Fibroblast of mammary gland (primary cell): ENCODE measurements around the gene FBP1.
"Not testable (repeated sequence)": the region's sequence is repeated elsewhere in the genome, so short reads cannot be mapped to it uniquely, and the experiment has no call there.

ENCODE experiments used
- DNase-seq: peaks from one replicate; pipeline ENCODE4 v3.0.0-alpha.2; 2010; ENCODE audit warnings: low read depth
- H3K4me3 ChIP-seq: 2 replicates; pipeline ENCODE4 v1.5.1; 2011; ENCODE audit warnings: low read depth, mild to moderate bottlenecking, low read length, moderate library complexity; ENCODE audit not compliant: control insufficient read depth
- CTCF ChIP-seq: conservative IDR thresholded peaks from 2 replicates; pipeline ENCODE4 v1.5.1; 2011; ENCODE audit warnings: low read depth, low read length, inconsistent platforms; ENCODE audit not compliant: control insufficient read depth, insufficient read depth

FBP1 gene

GRCh38 chr9:94593459-94594345 lies 45.6 kb downstream of the FBP1 start, which contains the start of gene FBP2:
Gene FBP2 (minus strand): TSS chr9:94593824. CDS start chr9:94593726, 98 bp downstream.
- H3K4me3 ChIP-seq, result no peak within 1 kb of the TSS
- no peak for DNase-seq
- TF ChIP-seq CTCF, result no peak

GRCh38 chr9:94592683-94593082 lies 46.6 kb downstream of the FBP1 start:
- not testable (repeated sequence) for DNase-seq

GRCh38 chr9:94591876-94592275 lies 47.4 kb downstream of the FBP1 start:
- no peak for DNase-seq
- H3K4me3 ChIP-seq, result no peak overlapping the region
- no peak for TF ChIP-seq CTCF

More at GRCh38 chr9:94592683-94593082, 46.6 kb downstream of the FBP1 start:
- H3K4me3 ChIP-seq, result not testable (repeated sequence)

GRCh38 chr9:94591046-94591545 lies 48.2 kb downstream of the FBP1 start:
- H3K4me3 ChIP-seq, DNase-seq: not testable (repeated sequence)

- DNase-seq, result no peak
- H3K4me3 ChIP-seq, result no peak overlapping the region
- no peak for TF ChIP-seq CTCF
Measured at GRCh38 chr9:94588681-94589080, 50.6 kb downstream of the FBP1 start.

GRCh38 chr9:94586814-94587213 lies 52.5 kb downstream of the FBP1 start:
- DNase-seq, result peak; percentile 35
- no peak for TF ChIP-seq CTCF
- H3K4me3 ChIP-seq, result no peak overlapping the region

- no peak overlapping the region for H3K4me3 ChIP-seq
- peak; percentile 3 for DNase-seq
- TF ChIP-seq CTCF, result no peak
Measured at GRCh38 chr9:94586316-94586715, 53.0 kb downstream of the FBP1 start.
